Keratinocyte (primary cell): ENCODE results near the gene CRB2. TPM values are rescaled to one million over a fixed set of nuclear protein-coding genes. Genes with fewer than 3 reads are reported as not detected.

Experiments
- DNase-seq: peaks from one replicate; pipeline ENCODE4 v3.0.0-alpha.2; 2011; ENCODE audit warnings: low read depth, missing footprints, low spot score
- FAIRE-seq: peaks from 2 replicates; lab custom pipeline; 2011; peaks lifted over from hg19 to GRCh38; lab: Jason Lieb, UNC
- H2AFZ ChIP-seq: 2 replicates; pipeline ENCODE4 v1.6.0; 2012; ENCODE audit warnings: low read length, control low read depth, inconsistent platforms; ENCODE audit not compliant: control insufficient read depth
- H3K27ac ChIP-seq: 2 replicates; pipeline ENCODE4 v1.5.1; 2011; ENCODE audit warnings: low read length; ENCODE audit not compliant: control insufficient read depth, insufficient read depth
- H3K27me3 ChIP-seq: 3 replicates; pipeline ENCODE4 v1.6.0; 2011; ENCODE audit warnings: low read length; ENCODE audit not compliant: control insufficient read depth, insufficient read depth; ENCODE audit errors: extremely low read depth
- H3K36me3 ChIP-seq, 2 experiments: 2 replicates in 1 of 2; 3 replicates in 1 of 2; pipeline ENCODE4 v1.5.1; 2011; ENCODE audit warnings: low read length in 2 of 2, mild to moderate bottlenecking in 1 of 2; ENCODE audit not compliant: control insufficient read depth in 2 of 2, insufficient read depth in 2 of 2; ENCODE audit errors: extremely low read depth in 1 of 2
- H3K4me1 ChIP-seq: 3 replicates; pipeline ENCODE4 v1.5.1; 2011; ENCODE audit warnings: low read length; ENCODE audit not compliant: control insufficient read depth, insufficient read depth; ENCODE audit errors: extremely low read depth
- H3K4me2 ChIP-seq: 3 replicates; pipeline ENCODE4 v1.6.0; 2011; ENCODE audit warnings: low read depth, low read length; ENCODE audit not compliant: control insufficient read depth, insufficient read depth; ENCODE audit errors: extremely low read depth
- H3K4me3 ChIP-seq, 3 experiments: fragments of 200-600 bp in 1 of 3; sonication (generic) in 1 of 3; 2 replicates in 2 of 3; 3 replicates in 1 of 3; pipeline ENCODE4 v1.5.1; 2011 to 2016; ENCODE audit warnings: low read length in 3 of 3, mild to moderate bottlenecking in 3 of 3, control low read depth in 2 of 3, inconsistent platforms in 1 of 3, low read depth in 1 of 3, mixed read lengths in 1 of 3, mixed run types in 1 of 3, moderate library complexity in 1 of 3; ENCODE audit not compliant: control insufficient read depth in 2 of 3, insufficient read depth in 2 of 3; ENCODE audit errors: extremely low read depth in 1 of 3
- H3K79me2 ChIP-seq: 2 replicates; pipeline ENCODE4 v1.6.0; 2012; ENCODE audit warnings: low read length; ENCODE audit not compliant: control insufficient read depth, insufficient read depth
- H3K9ac ChIP-seq: 3 replicates; pipeline ENCODE4 v1.6.0; 2011; ENCODE audit warnings: low read length; ENCODE audit not compliant: control insufficient read depth, insufficient read depth; ENCODE audit errors: extremely low read depth
- H3K9me1 ChIP-seq: 3 replicates; pipeline ENCODE4 v1.6.0; 2011; ENCODE audit warnings: low read length; ENCODE audit not compliant: control insufficient read depth, insufficient read depth; ENCODE audit errors: extremely low read depth
- H3K9me3 ChIP-seq: 2 replicates; pipeline ENCODE4 v1.5.1; 2012; ENCODE audit warnings: low read depth, low read length; ENCODE audit not compliant: control insufficient read depth
- H4K20me1 ChIP-seq: 3 replicates; pipeline ENCODE4 v1.6.0; 2011; ENCODE audit warnings: low read length; ENCODE audit not compliant: control insufficient read depth, insufficient read depth; ENCODE audit errors: extremely low read depth
- CTCF ChIP-seq, 3 experiments: IDR thresholded peaks in 1 of 3; conservative IDR thresholded peaks in 1 of 3; optimal IDR thresholded peaks in 1 of 3; 2 replicates in 2 of 3; 3 replicates in 1 of 3; pipeline versions ENCODE3 to v1.5.1; 2011; ENCODE audit warnings: low read length in 3 of 3, mild to moderate bottlenecking in 3 of 3, moderate library complexity in 2 of 3, control low read depth in 1 of 3, inconsistent platforms in 1 of 3; ENCODE audit not compliant: insufficient read depth in 2 of 3; ENCODE audit errors: extremely low read depth in 1 of 3
- EZH2 ChIP-seq: IDR thresholded peaks from one replicate; pipeline ENCODE4 v1.6.1; 2012; ENCODE audit warnings: inconsistent platforms, mild to moderate bottlenecking, low read length, moderate library complexity
- dilution Hi-C: fragments of 300-500 bp; cut with MboI; formaldehyde crosslinking; loops from one replicate; pipeline ENCODE4 v1.7.0; 2020; ENCODE audit warnings: low sequenced_read_pairs; ENCODE audit not compliant: extremely low pct_ligation_motif_present
- polyA plus RNA-seq, 5 experiments: library from polyadenylated mRNA; depleted of rRNA in 3 of 5; stranded (reverse) in 3 of 5; stranded (forward) in 1 of 5; unstranded in 1 of 5; fragments of >200 nt; gene quantifications; 1 replicate in 1 of 5; 2 replicates in 3 of 5; 3 replicates in 1 of 5; pipeline versions ENCODE4 v1.2.1 to v1.2.3, GENCODE V29; 2011 to 2012; ENCODE audit warnings: missing spikeins in 2 of 5, low read depth in 1 of 5, low replicate concordance in 1 of 5

Gene CRB2
- polyA plus RNA-seq, 1 donor (not counting 4 experiments of a cell fraction or from before 2014, with no cell fraction given): not detected

GRCh38 chr9:123392802-123393201 is 36.8 kb downstream of the CRB2 start:
- FAIRE-seq (no peak), DNase-seq (no peak)
- Histone ChIP-seq H3K4me1 (no peaks in the 10 kb centered on the region), H3K79me2 (no peaks in the 10 kb centered on the region), H3K9me1 (no peaks in the 10 kb centered on the region), H3K27ac (no peak overlapping the region), H3K27me3 (no peaks in the 10 kb centered on the region), H3K9ac (no peak overlapping the region), H4K20me1 (no peaks in the 10 kb centered on the region), H3K4me3 (no peak overlapping the region), H2AFZ (no peak overlapping the region), H3K4me2 (no peak overlapping the region), H3K36me3 (no peaks in the 10 kb centered on the region), H3K9me3 (no peaks in the 10 kb centered on the region)
- TF ChIP-seq CTCF (optimal IDR thresholded peaks at IDR 0.05 in 1 of 3, IDR thresholded peaks at IDR 0.05 in 1 of 3, conservative IDR thresholded peaks at IDR 0.05 in 1 of 3; ENCODE audit: extremely low read depth in 1 of 3, insufficient read depth in 2 of 3, low read length in 3 of 3) (no peak), EZH2 (no peak)
- dilution Hi-C loops: no loop called here

GRCh38 chr9:123394291-123395235 is 38.6 kb downstream of the CRB2 start:
- FAIRE-seq: no peak
- dilution Hi-C loops: no loop called here

More at GRCh38 chr9:123394291-123395235, 38.6 kb downstream of the CRB2 start:
- Histone ChIP-seq H3K9ac (no peak overlapping the region), H3K79me2 (no peaks in the 10 kb centered on the region), H3K4me2 (no peak overlapping the region), H3K9me3 (no peaks in the 10 kb centered on the region), H3K4me3 (no peak overlapping the region), H3K9me1 (no peaks in the 10 kb centered on the region), H4K20me1 (no peaks in the 10 kb centered on the region), H3K36me3 (no peaks in the 10 kb centered on the region), H3K27ac (no peak overlapping the region), H3K27me3 (no peaks in the 10 kb centered on the region), H2AFZ (no peak overlapping the region), H3K4me1 (no peaks in the 10 kb centered on the region)
- no peak for DNase-seq
- no peak for TF ChIP-seq CTCF (optimal IDR thresholded peaks at IDR 0.05 in 1 of 3, IDR thresholded peaks at IDR 0.05 in 1 of 3, conservative IDR thresholded peaks at IDR 0.05 in 1 of 3; ENCODE audit: extremely low read depth in 1 of 3, insufficient read depth in 2 of 3, low read length in 3 of 3)
